ENCODE results near the gene COG2.
A peak's percentile ranks its signal among the peaks of the same experiment; 100 is the strongest.
"Not testable (repeated sequence)": the region's sequence is repeated elsewhere in the genome, so short reads cannot be mapped to it uniquely, and the experiment has no call there.

COG2 gene

DNA sequence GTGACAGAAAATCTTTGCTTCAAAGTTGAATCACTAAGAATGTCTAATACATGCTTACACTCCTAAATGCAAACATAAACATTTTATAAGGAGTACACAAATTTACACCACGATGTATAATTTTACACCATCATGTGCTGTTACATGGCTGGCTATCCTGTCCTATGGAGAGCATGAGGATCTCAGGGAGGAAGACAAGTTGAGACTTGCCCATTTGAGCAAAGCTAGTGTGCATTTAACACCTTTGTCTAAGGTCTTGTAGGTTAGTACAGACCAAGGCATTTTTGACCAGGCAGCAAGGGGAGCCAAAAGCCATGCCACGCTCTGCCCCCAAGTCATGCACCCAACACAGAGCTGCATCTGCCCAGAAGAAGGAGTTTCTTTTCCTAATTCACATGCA lies 14.5 kb upstream of the COG2 start:
- DNase-seq: no peak

GRCh38 chr1:230629511-230629910 lies 12.8 kb upstream of the COG2 start:
- DNase-seq: no peak

DNA sequence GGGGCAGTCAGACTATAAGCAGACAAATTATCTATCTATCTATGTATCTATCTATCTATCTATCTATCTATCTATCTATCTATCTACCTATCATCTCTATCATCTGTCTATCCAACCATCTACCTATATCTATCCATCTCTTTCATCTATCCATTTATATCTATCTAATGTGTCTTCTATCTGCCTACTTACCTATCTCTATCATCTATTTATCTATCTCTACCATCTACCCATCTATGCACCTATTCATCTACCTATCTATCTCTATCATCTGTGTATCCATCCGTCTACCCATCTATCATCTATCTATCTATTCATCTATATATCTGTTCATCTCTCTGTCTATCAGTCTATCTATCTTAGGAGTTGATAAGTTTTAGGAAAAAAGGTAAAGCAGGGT lies 10.8 kb upstream of the COG2 start:
- DNase-seq: no peak

- DNase-seq: peak; percentile 39
These were observed 9.9 kb upstream of the COG2 start for GRCh38 chr1:230632273-230632873.

DNA sequence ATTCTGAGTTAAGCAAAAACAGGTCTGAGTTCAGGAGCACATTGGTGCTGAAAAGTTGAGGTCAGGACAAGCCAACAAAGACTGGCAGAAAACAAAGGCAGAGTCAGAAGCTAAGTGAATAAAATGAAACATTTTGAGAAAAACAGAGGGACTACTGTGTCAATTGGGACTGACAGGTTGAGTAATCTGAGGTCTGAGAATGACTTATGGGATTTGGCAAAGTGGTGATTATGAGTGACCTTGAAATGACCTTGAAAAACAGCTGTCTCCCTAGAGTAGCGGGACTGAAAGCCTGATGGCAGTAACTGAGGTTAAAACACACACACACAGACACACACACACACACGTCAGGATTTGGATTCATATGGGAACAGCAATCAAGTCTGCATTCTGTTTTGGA lies 8.8 kb upstream of the COG2 start:
- no peak for DNase-seq

- no peak for DNase-seq
These were observed 7.9 kb upstream of the COG2 start for GRCh38 chr1:230634384-230634783.

GRCh38 chr1:230636575-230637148 lies 5.6 kb upstream of the COG2 start:
- no peak for DNase-seq

DNA sequence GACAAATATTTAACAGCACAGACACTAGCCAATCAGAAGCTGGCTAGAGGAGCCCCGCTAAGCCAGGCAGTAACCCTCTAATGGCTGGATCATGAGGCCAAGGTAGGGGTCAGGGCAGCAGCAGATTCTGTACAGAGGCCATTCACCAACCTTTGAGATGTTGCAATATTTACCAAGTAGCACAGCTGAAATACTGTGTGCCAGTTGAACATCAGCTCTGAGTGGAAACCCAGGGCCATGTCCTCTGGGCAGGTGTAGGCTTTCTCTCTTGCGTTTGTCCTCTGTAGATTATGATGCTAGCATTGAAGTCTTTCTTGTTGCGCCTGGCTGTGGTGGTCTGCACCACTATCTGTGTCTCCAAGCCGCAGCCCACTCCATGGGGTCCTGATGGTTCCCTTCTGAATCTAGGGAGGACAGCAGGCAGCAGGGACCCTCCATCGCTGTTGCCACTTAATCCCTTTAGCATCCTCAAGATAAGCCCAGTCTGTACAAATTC lies 2.5 kb upstream of the COG2 start:
- no peak for DNase-seq

GRCh38 chr1:230641346-230641745 lies 935 bp upstream of the COG2 start:
- peak; percentile 45 for DNase-seq

DNA sequence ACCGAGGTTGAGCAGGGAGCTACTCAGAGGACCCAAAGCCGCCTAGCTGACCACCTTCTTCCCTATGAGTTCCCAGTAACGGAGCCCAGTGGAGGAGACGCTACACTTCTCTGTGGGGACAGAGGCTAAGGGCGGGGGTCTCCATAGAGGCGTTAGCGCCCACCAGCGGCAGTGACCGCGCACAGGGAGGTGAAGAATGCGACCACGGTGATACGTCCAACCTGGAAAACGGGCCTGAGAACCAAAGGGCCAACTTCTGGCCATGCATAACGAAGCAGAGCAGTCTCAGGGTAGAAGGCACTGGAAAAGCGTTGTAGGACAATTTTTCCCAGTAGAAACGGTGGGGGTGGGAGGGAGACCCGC lies 400 bp upstream of the COG2 start:
- no peak for DNase-seq

DNA sequence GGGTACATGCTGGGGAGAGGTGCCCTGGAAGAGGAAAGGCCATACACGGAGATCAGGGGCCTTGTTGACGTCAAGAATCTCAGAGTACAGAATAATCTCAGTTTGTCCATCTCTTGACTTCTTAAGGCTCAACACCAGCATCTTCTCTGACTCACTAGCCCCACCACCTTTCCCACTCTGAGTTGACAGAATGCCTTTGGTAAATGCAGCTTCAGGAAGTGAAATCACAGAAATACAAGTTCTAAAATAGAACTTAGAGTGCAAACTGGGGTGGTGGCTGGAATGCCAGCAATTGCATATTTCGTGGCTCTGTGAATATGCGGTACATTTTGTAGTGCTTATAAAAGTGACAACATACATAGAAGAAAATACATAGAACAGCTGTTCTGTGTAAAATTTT lies 1.6 kb downstream of the COG2 start:
- DNase-seq: peak; percentile 38

DNA sequence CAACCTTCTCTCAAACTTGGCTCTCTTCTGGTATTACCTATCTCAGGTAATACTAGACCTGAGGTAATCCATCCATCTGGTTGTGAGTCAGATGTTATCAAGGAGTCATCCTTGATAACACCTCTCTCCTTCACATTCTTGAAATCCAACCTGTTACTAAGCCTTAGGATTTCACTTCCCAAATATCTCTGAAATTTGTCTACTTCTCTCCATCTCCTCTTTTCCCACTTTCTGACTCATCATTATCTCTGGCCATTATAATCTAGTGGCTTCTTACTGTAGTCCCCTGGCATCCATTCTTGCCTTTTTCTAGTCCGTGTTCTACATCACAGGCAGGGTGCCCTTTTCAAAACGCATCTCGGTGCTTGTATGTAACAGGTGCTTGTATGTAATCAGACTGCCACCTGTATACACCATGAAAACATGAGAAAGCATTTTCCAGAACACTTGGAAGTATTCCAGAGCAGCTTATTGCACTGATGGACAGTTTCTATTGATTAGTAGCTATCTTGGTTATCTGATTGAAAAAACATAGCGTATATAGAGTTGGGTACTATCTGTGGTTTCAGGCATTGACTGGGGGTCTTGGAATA lies 4.5 kb downstream of the COG2 start:
- DNase-seq: no peak

- DNase-seq: no peak
These were observed 5.0 kb downstream of the COG2 start for GRCh38 chr1:230647321-230647720.

DNA sequence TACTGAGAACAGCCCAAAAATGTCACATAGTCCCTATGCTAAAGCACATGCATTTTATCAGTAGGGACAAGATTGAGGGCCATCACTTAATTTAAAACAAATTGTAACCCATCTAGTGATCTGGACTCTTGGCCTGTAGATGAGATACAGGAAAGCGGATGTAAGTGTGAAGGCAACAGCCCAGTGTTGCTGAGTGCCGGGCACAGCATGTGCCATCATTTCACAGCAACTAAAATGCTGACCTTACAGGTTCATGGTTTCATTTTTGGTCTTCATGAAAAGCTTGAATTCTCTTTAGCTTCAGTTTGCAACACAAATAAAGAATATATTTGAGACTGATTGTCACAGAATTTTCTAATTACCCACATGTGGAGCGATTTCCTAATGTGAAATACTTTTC lies 5.8 kb downstream of the COG2 start:
- DNase-seq: no peak

GRCh38 chr1:230650300-230650699 lies 8.0 kb downstream of the COG2 start:
- no peak for DNase-seq

DNA sequence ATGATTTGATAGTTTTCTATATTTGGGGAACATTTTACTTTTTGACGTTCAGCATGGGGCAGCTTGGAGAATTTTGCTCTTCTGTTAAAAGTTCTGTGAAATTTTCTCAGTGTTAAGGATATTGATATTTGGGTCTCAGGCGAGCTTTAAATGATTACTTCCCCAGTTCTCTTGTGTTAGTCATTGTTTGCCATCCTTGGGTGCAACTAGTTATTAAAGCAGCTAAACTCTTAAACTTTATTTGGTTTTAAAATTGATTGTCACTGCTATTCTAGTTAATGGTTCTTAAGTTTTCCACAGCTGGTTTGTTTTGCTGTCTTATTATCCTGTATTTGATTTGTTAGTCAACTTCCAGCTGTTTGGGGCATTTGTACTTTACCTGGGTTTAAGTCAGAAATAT lies 9.0 kb downstream of the COG2 start:
- DNase-seq: no peak

DNA sequence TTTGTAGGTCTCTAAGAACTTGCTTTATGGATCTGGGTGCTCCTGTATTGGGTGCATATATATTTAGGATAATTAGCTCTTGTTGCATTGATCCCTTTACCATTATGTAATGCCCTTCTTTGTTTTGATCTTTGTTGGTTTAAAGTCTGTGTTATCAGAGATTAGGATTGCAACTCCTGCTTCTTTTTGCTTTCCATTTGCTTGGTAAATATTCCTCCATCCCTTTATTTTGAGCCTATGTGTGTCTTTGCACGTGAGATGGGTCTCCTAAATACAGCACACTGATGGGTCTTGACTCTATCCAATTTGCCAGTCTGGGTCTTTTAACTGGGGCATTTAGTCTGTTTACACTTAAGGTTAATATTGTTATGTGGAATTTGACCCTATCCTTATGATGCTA lies 14.4 kb downstream of the COG2 start:
- not testable (repeated sequence) for DNase-seq

- not testable (repeated sequence) for DNase-seq
These were observed 15.8 kb downstream of the COG2 start for GRCh38 chr1:230658103-230658502.

DNA sequence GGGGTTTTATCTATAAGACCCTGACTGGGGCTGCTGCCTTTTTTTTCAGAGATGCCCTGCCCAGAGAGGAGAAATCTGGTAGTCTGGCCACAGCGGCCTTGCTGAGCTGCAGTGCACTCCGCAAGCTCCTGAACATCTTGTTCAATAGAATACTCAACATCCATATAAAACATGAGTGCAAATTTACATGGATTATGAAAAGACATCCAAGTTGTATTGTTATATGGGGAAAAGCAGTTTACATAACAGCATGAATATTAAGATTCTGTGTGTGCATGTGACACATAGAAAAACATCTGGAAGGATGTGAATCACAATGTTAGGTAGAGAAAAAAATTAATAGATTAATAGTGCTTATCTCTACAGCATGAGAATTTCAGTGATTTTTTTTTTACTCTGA lies 16.4 kb downstream of the COG2 start:
- DNase-seq: no peak

DNA sequence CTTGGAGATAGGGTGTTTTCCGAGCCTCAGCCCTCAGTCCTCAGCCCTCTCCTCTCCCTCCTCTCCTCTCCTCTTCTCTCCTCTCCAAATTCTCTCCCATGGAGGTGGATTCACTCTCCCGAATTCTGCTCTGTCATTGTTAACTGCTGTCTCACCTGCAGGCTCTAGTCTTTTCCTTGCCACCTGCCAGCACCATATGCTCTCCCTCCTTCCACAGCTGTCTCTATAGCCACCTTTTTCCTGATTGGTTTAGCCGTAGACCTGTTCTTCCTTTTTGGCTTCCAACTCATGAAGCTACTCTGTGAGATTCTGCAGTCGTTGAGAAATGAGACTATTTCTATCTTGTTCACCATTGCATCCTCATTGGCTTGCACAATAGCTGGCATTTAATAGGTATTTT lies 19.7 kb downstream of the COG2 start:
- DNase-seq: no peak

DNA sequence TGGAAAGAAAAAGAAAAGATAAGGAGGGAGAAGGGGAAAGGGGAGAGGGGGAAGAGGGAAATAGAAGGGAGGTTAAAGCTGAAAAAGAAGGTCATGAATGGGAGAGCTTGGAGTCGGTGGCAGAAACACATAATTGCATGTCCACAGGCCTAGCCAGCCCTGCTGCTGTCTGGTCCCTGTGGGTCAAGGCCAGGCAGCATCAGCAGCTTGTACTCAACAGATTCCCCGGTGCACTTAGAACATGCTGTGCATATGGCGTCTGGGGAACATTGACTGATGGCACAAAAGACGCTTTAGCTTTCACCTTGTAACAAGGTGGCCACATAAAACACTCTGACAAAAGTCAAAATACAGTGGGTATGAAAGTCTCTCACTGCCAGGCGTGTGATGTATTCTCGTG lies 25.9 kb downstream of the COG2 start:
- DNase-seq: no peak

DNA sequence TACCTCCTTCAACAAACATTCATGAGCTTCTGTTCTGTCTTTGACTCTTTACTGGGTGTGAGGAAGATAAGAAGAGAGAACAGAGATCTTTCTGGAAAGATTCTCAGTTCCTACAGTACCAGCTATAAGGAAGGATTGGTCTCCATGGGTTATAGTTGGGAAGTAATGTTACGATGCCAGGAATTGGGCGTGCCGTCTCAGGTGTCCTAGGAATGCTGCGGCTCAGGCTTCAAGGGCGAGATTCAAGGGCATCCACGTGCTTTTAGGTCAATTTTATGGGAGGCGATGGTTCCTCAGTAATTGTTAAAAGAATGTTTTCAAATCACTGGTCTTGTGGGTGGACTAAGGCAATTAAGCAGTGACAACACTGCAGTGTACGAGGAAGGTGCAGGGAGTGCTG lies 27.3 kb downstream of the COG2 start:
- DNase-seq: no peak

- DNase-seq: no peak
These were observed 32.3 kb downstream of the COG2 start for GRCh38 chr1:230674581-230674980.

- no peak for DNase-seq
These were observed 34.9 kb downstream of the COG2 start for GRCh38 chr1:230677200-230677599.

DNA sequence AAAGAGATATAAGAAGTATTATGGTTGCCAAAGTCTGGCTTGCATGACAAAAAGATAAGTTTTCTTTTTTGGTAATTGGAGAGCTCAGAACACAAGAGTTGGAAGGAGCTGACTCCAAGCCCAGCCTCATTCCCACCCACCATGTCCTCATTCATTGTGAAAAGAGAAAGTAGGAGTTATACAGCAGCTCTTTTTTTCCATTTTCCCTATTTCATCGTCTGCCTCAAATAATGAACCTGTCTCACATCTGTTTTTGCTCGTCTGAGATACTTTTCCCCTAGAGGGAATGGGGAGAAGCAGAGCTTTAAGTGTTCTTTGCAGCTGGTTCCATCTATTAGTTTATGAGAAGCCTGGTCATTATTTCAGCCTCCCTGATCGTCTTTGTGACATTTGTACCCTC lies 36.9 kb downstream of the COG2 start:
- no peak for DNase-seq

All from fibroblast of skin of back (primary cell).